Muscle layer of duodenum (tissue), 2 donors: ENCODE results near the gene RIMBP2.

Experiments
- H3K27ac ChIP-seq: one replicate; pipeline ENCODE4 v1.7.0; 2013; ENCODE audit warnings: mild to moderate bottlenecking, low read length
- H3K27me3 ChIP-seq: one replicate; pipeline ENCODE4 v1.7.0; 2013; ENCODE audit warnings: low read depth, mild to moderate bottlenecking, control low read depth, low read length
- H3K36me3 ChIP-seq, 2 donors: one replicate each; pipeline ENCODE4 v1.7.0; 2013; ENCODE audit warnings: low read length in 2 of 2, control low read depth in 1 of 2, mild to moderate bottlenecking in 1 of 2; ENCODE audit not compliant: insufficient read depth in 2 of 2, control insufficient read depth in 1 of 2
- H3K4me1 ChIP-seq, 2 donors: one replicate each; pipeline ENCODE4 v1.7.0; 2013; ENCODE audit warnings: low read length in 2 of 2, mild to moderate bottlenecking in 2 of 2, control low read depth in 1 of 2, moderate library complexity in 1 of 2; ENCODE audit not compliant: insufficient read depth in 2 of 2, control insufficient read depth in 1 of 2
- H3K4me3 ChIP-seq, 2 donors: one replicate each; pipeline ENCODE4 v1.7.0; 2013; ENCODE audit warnings: low read length in 2 of 2, low read depth in 1 of 2, mild to moderate bottlenecking in 1 of 2
- H3K9me3 ChIP-seq, 2 donors: one replicate each; pipeline ENCODE4 v1.7.0; 2013; ENCODE audit warnings: low read length in 2 of 2, control low read depth in 1 of 2, mild to moderate bottlenecking in 1 of 2; ENCODE audit not compliant: control insufficient read depth in 1 of 2
- donor health status: healthy.

RIMBP2 gene

GRCh38 chr12:130672089-130672820, 43.8 kb downstream of the RIMBP2 start:
- Histone ChIP-seq H3K4me3 (no peak overlapping the region), H3K27ac (no peak overlapping the region), H3K27me3 (no peaks in the 10 kb centered on the region), H3K4me1 (no peaks in the 10 kb centered on the region), H3K36me3 (no peaks in the 10 kb centered on the region), H3K9me3 (peaks cover 0 to 14% of the 10 kb centered on the region in 2 donors)

- Histone ChIP-seq H3K27ac (no peak overlapping the region), H3K36me3 (no peaks in the 10 kb centered on the region), H3K4me1 (no peaks in the 10 kb centered on the region)
These were observed 44.5 kb downstream of the RIMBP2 start for GRCh38 chr12:130671556-130671955.

GRCh38 chr12:130669797-130670196, 46.3 kb downstream of the RIMBP2 start:
- Histone ChIP-seq H3K27ac (no peak overlapping the region), H3K9me3 (peaks cover 0 to 9% of the 10 kb centered on the region in 2 donors), H3K4me1 (no peaks in the 10 kb centered on the region), H3K36me3 (no peaks in the 10 kb centered on the region), H3K27me3 (no peaks in the 10 kb centered on the region), H3K4me3 (no peak overlapping the region)

More at GRCh38 chr12:130671556-130671955, 44.5 kb downstream of the RIMBP2 start:
- H3K27me3 ChIP-seq = no peaks in the 10 kb centered on the region
- H3K9me3 ChIP-seq = peaks cover 0 to 9% of the 10 kb centered on the region in 2 donors
- no peak overlapping the region for H3K4me3 ChIP-seq

- Histone ChIP-seq H3K4me3 (no peak overlapping the region), H3K27me3 (no peaks in the 10 kb centered on the region), H3K36me3 (no peaks in the 10 kb centered on the region), H3K27ac (no peak overlapping the region), H3K9me3 (peaks cover 0 to 9% of the 10 kb centered on the region in 2 donors), H3K4me1 (no peaks in the 10 kb centered on the region)
These were observed 46.9 kb downstream of the RIMBP2 start for GRCh38 chr12:130669205-130669557.

GRCh38 chr12:130668286-130669204, 47.6 kb downstream of the RIMBP2 start:
- no peak overlapping the region for H3K4me3 ChIP-seq
- H3K27ac ChIP-seq = no peak overlapping the region
- peaks cover 0 to 9% of the 10 kb centered on the region in 2 donors for H3K9me3 ChIP-seq
- H3K36me3 ChIP-seq = no peaks in the 10 kb centered on the region
- H3K4me1 ChIP-seq = no peaks in the 10 kb centered on the region
- H3K27me3 ChIP-seq = no peaks in the 10 kb centered on the region

- no peaks in the 10 kb centered on the region for H3K36me3 ChIP-seq
- H3K9me3 ChIP-seq = peaks cover 0 to 9% of the 10 kb centered on the region in 2 donors
- H3K4me1 ChIP-seq = no peaks in the 10 kb centered on the region
- H3K27ac ChIP-seq = no peak overlapping the region
- no peak overlapping the region for H3K4me3 ChIP-seq
- no peaks in the 10 kb centered on the region for H3K27me3 ChIP-seq
These were observed 48.6 kb downstream of the RIMBP2 start for GRCh38 chr12:130667421-130667960.

- peaks cover 0 to 9% of the 10 kb centered on the region in 2 donors for H3K9me3 ChIP-seq
- H3K4me1 ChIP-seq = no peaks in the 10 kb centered on the region
- no peaks in the 10 kb centered on the region for H3K36me3 ChIP-seq
- H3K4me3 ChIP-seq = no peak overlapping the region
- no peak overlapping the region for H3K27ac ChIP-seq
- H3K27me3 ChIP-seq = no peaks in the 10 kb centered on the region
These were observed 49.5 kb downstream of the RIMBP2 start for GRCh38 chr12:130666645-130667044.

- no peaks in the 10 kb centered on the region for H3K27me3 ChIP-seq
- no peak overlapping the region for H3K4me3 ChIP-seq
- no peaks in the 10 kb centered on the region for H3K4me1 ChIP-seq
- H3K9me3 ChIP-seq = peaks cover 0 to 9% of the 10 kb centered on the region in 2 donors
- H3K27ac ChIP-seq = no peak overlapping the region
- no peaks in the 10 kb centered on the region for H3K36me3 ChIP-seq
These were observed 50.3 kb downstream of the RIMBP2 start for GRCh38 chr12:130665753-130666152.

GRCh38 chr12:130664772-130665171, 51.3 kb downstream of the RIMBP2 start:
- peaks cover 0 to 9% of the 10 kb centered on the region in 2 donors for H3K9me3 ChIP-seq
- no peak overlapping the region for H3K4me3 ChIP-seq
- H3K27me3 ChIP-seq = no peaks in the 10 kb centered on the region
- H3K4me1 ChIP-seq = no peaks in the 10 kb centered on the region
- H3K27ac ChIP-seq = no peak overlapping the region
- no peaks in the 10 kb centered on the region for H3K36me3 ChIP-seq

GRCh38 chr12:130664252-130664651, 51.8 kb downstream of the RIMBP2 start:
- H3K36me3 ChIP-seq = no peaks in the 10 kb centered on the region
- no peak overlapping the region for H3K27ac ChIP-seq
- peaks cover 0 to 9% of the 10 kb centered on the region in 2 donors for H3K9me3 ChIP-seq
- no peak overlapping the region for H3K4me3 ChIP-seq
- H3K4me1 ChIP-seq = no peaks in the 10 kb centered on the region
- no peaks in the 10 kb centered on the region for H3K27me3 ChIP-seq

GRCh38 chr12:130663514-130663913, 52.6 kb downstream of the RIMBP2 start:
- no peak overlapping the region for H3K4me3 ChIP-seq
- no peaks in the 10 kb centered on the region for H3K36me3 ChIP-seq
- H3K27me3 ChIP-seq = no peaks in the 10 kb centered on the region
- peaks cover 0 to 9% of the 10 kb centered on the region in 2 donors for H3K9me3 ChIP-seq
- no peaks in the 10 kb centered on the region for H3K4me1 ChIP-seq
- no peak overlapping the region for H3K27ac ChIP-seq
